GM10266 (cell line): ENCODE measurements around the gene NFKB2.

ENCODE experiments used
- DNase-seq: peaks from one replicate; pipeline ENCODE4 v3.0.0; 2012; ENCODE audit errors: extremely low spot score
- TF ChIP-seq, protein P1 (sequence below): IDR thresholded peaks from 2 replicates; pipeline ENCODE4 v1.5.1; 2012; ENCODE audit warnings: mild to moderate bottlenecking, low read depth; ENCODE audit not compliant: control insufficient read depth, insufficient read depth; ENCODE audit errors: missing control alignments

NFKB2 gene

DNA sequence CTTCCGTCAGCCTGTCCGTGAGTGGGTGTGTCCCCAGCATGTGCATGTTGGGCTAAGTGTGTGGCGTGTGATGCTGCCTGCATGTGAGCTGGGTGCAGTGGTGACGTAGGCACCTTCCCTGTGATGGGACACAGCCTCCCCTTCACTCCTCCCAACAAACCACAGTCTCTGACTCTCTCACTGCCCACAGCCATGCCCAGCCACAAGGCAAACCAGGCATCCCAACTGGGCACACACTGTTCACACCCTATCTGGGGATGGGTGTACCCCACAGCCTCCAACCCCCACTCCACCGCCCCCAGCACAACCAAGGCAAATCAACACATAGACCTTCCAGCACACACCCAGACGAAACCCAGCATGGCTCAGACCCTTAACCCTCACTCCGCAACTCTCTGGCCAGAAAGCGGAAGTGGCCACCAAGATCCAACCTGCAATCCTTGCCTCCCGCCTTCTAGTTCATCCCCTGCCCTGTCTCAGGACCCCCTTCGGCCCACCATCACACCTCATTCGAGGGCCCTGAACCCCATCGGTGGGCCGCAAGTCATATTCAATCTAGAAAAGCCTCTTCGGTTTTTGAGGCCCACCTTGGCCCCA, 12.7 kb downstream of the NFKB2 start:
- peak; percentile 25 for DNase-seq
- TF ChIP-seq, protein P1, sequence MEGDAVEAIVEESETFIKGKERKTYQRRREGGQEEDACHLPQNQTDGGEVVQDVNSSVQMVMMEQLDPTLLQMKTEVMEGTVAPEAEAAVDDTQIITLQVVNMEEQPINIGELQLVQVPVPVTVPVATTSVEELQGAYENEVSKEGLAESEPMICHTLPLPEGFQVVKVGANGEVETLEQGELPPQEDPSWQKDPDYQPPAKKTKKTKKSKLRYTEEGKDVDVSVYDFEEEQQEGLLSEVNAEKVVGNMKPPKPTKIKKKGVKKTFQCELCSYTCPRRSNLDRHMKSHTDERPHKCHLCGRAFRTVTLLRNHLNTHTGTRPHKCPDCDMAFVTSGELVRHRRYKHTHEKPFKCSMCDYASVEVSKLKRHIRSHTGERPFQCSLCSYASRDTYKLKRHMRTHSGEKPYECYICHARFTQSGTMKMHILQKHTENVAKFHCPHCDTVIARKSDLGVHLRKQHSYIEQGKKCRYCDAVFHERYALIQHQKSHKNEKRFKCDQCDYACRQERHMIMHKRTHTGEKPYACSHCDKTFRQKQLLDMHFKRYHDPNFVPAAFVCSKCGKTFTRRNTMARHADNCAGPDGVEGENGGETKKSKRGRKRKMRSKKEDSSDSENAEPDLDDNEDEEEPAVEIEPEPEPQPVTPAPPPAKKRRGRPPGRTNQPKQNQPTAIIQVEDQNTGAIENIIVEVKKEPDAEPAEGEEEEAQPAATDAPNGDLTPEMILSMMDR = no peak

DNA sequence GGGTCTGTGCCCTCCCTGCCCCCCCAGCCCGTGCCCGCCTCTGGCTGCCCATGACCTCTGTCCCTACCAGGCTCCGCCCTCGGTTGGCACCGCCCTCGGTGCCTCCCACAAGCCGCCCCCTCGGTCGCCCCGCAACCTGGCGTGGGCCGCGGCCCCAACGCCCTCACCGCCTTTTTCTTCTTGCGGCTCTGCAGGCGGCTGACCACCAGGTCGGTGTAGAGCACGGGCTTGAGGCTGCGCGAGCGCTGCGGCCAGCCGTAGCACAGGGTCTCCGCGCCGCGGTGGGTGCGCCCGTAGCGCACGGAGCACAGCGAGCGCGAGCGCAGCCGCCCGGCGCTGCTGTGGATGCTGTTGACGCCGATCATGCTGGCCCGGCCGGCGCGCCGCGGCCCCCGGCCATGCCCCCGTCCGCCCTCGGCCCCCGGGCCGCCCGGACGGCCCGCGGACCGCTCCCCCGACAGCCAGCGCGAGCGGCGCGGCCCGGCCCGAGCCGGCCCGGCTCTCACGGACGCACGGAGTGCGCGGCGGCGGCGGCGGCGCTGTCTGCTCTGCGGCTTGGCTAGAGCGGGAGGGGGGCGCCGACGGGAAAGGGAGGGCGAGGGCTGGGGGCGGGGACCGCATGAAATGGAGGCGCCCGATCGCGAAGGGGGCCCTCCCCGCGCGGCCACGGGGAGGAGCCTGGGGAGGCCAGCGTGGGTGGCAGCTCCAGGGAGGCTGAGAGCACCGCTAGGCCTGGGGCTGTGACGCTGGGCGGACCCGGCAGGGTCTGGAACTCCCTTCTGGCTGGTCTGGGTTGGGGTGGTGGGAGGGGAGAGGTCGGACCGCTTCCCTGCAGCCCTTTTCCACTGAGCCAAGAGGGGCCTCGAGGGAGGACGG, 13.5 kb downstream of the NFKB2 start:
- TF ChIP-seq, protein P1 = no peak
- DNase-seq = peak; percentile 86

DNA sequence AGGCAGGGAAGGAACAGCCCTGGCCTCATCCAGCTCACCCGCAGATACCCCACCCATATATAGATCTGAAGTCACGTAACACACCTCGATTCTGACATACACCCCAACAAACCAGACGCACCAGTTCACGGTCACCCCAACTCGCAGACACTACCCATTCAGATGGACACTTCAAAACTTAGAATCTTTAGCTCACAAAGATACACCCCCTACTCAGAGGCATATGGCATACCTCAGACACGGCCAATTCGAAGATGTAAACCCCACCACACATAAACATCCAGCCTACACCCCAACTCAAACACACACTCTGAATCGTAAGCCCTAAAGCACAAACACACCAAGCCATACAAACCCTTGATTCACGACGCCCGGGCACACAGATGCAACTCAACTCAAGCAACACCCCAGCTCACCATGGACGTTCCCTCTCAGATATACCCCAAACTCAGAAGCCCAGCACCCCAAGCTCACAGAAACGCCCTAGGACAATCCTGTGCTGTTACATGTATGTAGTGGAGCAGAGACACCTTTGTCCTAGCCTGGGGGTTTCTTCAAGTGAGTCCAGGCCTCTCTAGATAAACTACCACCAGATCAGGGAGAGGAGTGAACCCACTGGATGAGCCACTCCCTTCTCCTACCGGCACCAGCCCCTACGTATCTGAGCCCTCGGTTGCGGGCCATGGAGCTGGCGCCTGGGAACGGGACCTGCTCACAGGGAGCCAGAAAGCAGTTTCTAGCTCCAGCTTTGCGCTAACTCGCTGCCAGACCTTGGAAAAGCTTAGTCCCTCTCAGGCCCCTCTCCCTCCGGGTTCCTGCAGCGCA, 14.3 kb downstream of the NFKB2 start:
- TF ChIP-seq, protein P1 = no peak
- DNase-seq = peak; percentile 34

DNA sequence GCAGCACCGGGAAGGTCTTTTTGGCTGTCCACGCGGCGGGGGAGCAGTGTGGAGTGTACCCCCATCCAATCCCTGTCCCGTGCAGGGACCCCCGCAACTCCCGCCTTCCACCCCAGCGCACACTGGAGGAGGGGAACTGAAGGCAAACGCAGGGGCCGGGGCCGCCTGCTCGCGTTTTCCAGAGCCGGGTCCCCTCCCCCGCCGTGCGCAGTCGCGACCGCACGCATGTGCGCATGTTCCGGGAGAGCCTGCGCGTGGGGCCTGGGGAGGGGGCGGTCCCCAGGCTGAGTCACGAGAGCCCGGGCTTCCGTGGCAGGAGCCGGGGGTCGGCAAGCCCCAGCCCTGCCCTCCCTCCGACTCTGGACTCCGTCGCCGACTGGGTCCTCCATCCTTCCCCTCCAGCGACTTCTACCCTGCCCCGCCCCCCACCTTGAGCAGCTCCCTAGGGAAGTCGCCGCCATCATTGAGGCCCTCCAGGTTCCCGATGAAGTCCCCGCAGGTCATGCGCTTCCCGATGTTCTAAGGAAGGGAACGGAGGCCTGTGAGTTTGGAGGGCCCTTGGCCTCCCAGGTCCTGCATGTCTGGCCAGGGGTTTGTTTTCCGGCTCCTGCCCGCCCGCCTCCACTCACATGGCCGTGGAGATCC, 15.0 kb downstream of the NFKB2 start:
- TF ChIP-seq, protein P1 = no peak
- DNase-seq = no peak

DNA sequence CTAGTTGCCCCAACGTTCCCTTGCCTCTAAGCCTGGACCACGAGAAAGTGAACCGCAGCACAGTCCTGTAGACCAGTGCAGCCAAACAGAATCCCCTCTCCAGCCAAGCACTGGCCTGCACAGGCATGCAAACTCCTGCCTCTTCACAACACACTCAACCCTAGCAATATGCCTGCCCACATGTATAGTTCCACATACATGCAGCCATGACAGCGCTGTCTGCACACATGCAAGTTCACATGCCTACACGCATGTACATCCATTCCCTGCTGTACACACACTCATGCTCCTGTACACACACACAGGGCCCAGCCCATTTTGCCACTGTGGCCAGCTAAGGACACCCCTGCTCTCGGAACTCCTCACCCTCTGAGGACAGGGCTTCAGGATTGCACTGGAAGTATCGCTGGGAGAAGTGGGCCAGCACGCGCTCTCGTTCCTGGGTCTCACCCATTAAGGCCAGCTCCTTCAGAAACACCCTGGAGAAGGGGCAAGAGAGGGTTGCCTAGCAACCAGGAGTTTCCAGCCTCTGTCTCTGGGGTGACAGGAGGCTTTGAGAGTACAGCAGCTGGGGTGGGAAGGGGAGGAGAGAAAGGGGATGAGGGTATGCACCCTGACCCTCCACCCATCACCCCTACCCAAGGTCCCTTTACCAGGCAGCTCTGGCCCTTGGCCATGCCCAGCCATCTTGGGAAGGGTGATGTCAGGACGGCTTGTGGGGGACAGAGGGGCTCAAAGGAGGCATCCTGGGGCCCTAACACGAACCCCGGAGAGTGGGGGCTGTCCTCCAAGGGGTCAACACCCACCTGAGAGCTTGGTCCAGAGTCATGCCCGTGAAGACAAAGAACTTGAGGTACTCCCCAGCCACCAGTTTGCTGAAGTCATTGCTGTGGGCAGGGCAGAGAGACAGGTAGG, 16.1 kb downstream of the NFKB2 start:
- DNase-seq = no peak
- TF ChIP-seq, protein P1 = no peak

DNA sequence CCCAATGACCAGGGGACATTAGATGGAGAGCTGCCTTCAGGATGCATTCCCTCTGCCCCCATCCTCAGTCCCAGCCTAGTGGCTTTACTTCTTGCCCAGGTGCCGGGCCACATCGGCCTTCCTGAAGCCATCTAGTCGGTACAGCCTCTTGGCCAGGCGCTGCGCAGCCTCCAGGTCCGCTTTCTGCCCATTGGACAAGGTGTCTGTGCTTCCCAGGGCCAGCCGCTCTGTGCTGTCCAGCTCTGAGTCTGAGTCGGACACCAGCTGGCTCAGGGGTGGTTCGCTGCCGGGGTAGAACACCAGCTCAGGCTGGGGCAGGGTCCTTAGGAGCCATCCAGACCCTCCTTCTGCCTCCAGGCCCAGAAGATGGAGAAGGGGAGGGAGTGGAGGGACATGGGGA, 16.8 kb downstream of the NFKB2 start:
- TF ChIP-seq, protein P1 = no peak
- DNase-seq = no peak
